ENCODE measurements around the gene CACNB2.

Gene CACNB2

GRCh38 chr10:18223898-18224297 lies 83.7 kb downstream of the CACNB2 start:
- H3K9me3 Mint-ChIP-seq = no peaks in the 10 kb centered on the region
- H3K27ac Mint-ChIP-seq = no peak overlapping the region
- H3K4me1 Mint-ChIP-seq = no peaks in the 10 kb centered on the region
- no peak for ATAC-seq
- H3K27me3 Mint-ChIP-seq = no peaks in the 10 kb centered on the region
- no peak overlapping the region for H3K4me3 Mint-ChIP-seq
- H3K36me3 Mint-ChIP-seq = no peaks in the 10 kb centered on the region

DNA sequence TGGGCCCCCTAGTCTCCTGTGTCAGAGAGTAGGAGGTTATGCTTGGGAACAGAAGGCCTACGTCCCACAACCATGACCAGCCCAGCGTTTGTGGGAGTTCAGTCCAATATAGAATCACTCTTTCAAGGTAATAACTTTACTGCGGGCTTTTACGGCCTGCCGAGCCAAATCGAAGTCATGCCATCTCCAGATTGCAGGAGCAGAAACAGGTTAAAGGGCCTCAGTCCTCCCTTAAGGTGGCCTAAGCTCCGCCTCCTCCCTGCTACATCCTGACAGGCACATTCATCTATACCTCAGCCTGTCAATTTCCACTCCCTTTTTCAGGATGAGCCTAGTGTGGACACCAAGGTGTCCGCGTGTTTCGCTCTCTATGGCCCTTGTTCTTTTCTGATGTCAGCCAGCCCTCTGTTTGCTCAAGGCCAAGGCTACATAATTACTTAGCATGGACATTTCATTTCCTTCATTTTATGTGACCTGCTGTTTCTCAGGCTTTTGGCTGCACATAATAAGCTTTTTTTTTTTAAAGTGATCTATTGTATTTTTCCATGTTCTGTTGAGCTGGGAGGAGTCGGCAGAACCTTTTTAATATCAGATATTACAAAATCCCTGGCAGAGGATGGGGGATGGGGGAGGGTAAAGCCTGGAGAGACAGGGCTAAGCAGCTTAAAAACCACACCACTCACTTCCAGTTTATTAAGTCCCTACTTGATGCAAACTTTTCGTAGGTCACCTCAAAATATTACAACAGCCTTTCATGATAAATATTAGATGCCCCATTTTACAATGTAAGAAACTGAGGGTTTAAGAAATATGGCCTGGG lies 84.6 kb downstream of the CACNB2 start:
- Mint-ChIP-seq H3K9me3 (no peaks in the 10 kb centered on the region), H3K27ac (no peak overlapping the region), H3K4me1 (no peaks in the 10 kb centered on the region), H3K36me3 (no peaks in the 10 kb centered on the region), H3K27me3 (no peaks in the 10 kb centered on the region), H3K4me3 (no peak overlapping the region)
- ATAC-seq = no peak

GRCh38 chr10:18226336-18226735 lies 86.1 kb downstream of the CACNB2 start:
- no peaks in the 10 kb centered on the region for H3K9me3 Mint-ChIP-seq

GRCh38 chr10:18229826-18230225 lies 89.6 kb downstream of the CACNB2 start:
- H3K27me3 Mint-ChIP-seq = no peaks in the 10 kb centered on the region
- no peak overlapping the region for H3K4me3 Mint-ChIP-seq
- no peaks in the 10 kb centered on the region for H3K36me3 Mint-ChIP-seq
- H3K27ac Mint-ChIP-seq = no peak overlapping the region
- no peak for ATAC-seq
- no peaks in the 10 kb centered on the region for H3K4me1 Mint-ChIP-seq
- no peaks in the 10 kb centered on the region for H3K9me3 Mint-ChIP-seq

More at GRCh38 chr10:18226336-18226735, 86.1 kb downstream of the CACNB2 start:
- ATAC-seq = no peak
- Mint-ChIP-seq H3K36me3 (no peaks in the 10 kb centered on the region), H3K27ac (no peak overlapping the region), H3K27me3 (no peaks in the 10 kb centered on the region), H3K4me3 (no peak overlapping the region), H3K4me1 (no peaks in the 10 kb centered on the region)

DNA sequence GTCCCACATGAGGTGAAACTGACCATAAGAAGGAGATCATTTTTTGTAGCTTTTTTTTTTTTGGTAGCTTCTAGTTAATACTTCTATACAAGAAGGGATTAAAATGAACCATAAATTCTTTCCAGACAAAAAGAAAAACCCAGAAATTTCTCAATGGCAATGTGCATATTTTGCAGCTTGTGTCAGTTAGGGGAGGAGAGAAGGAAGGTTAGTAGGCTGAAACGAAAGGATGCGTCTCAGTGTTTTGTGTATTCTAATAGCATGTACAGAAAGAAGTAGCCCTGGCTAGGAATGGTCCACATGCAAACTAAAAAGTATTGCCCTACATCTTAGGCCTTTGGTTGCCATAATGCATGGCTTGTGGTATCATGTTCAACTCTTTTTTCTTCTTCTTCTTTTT lies 90.6 kb downstream of the CACNB2 start:
- H3K27me3 Mint-ChIP-seq = no peaks in the 10 kb centered on the region
- H3K4me3 Mint-ChIP-seq = no peak overlapping the region
- no peaks in the 10 kb centered on the region for H3K4me1 Mint-ChIP-seq
- no peak for ATAC-seq
- no peaks in the 10 kb centered on the region for H3K36me3 Mint-ChIP-seq
- no peak overlapping the region for H3K27ac Mint-ChIP-seq
- no peaks in the 10 kb centered on the region for H3K9me3 Mint-ChIP-seq

DNA sequence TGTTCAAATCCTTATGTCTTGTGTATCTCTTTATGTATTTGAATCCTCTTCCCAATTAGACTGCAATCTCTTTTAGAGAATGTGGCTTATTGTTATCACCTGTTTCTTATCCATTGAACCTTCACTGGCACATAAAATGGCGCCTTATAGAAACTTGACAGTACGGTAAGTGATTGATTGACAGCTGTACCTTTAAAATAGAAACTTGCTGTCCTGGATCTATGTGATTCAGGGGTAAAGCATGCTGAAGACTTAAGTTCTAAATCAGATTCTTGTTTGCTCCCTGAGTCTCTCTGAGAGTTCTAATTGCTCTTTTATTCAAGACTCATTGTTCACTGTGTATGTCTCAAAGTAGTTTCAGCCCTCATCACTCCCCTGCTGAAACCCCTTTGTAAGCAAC lies 91.3 kb downstream of the CACNB2 start:
- Mint-ChIP-seq H3K4me1 (no peaks in the 10 kb centered on the region), H3K27ac (no peak overlapping the region), H3K9me3 (no peaks in the 10 kb centered on the region), H3K4me3 (no peak overlapping the region), H3K27me3 (no peaks in the 10 kb centered on the region), H3K36me3 (no peaks in the 10 kb centered on the region)
- ATAC-seq = no peak

DNA sequence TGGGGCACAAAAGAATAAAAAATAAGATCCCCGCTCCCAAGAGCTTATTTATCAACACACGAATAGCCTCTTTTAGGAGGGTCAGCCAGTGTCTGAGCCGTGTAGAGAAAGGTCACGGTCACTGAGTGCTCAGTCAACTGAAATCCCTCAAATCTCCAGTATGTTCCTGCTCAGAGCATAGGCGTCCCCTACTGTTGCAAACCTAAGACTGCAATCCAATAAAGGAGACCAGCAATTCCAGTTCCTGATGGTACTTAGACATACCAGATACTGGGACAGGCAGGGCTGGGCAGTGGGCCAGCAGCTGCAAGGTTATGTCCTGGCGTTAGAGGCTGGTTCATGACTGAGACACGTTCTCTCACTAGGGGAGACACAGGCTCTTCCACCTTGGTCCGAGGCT lies 93.6 kb downstream of the CACNB2 start:
- Mint-ChIP-seq H3K4me3 (no peak overlapping the region), H3K27ac (no peak overlapping the region), H3K4me1 (no peaks in the 10 kb centered on the region), H3K27me3 (no peaks in the 10 kb centered on the region), H3K36me3 (no peaks in the 10 kb centered on the region), H3K9me3 (no peaks in the 10 kb centered on the region)
- ATAC-seq = no peak

DNA sequence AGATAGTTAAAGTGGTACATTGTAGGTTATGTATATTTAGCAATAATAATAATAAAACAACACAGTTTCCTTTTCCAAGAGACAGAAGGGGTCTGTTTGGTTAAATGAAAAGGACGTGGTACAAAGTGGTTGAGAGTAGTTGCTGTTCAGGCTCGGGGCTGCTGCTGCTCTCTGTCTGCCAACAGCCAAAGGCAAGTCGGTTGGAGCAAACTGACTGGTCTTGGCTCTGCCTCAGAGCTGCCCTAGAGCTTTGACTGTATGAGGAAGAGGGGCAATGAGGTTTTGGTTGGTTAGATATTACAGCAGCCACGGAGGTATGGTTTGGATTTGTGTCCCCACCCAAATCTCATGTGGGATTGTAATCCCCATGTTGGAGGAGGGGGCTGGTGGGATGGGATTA lies 95.3 kb downstream of the CACNB2 start:
- H3K4me3 Mint-ChIP-seq = no peak overlapping the region
- no peaks in the 10 kb centered on the region for H3K27me3 Mint-ChIP-seq
- no peaks in the 10 kb centered on the region for H3K36me3 Mint-ChIP-seq
- H3K27ac Mint-ChIP-seq = no peak overlapping the region
- no peak for ATAC-seq
- H3K4me1 Mint-ChIP-seq = no peaks in the 10 kb centered on the region
- no peaks in the 10 kb centered on the region for H3K9me3 Mint-ChIP-seq

DNA sequence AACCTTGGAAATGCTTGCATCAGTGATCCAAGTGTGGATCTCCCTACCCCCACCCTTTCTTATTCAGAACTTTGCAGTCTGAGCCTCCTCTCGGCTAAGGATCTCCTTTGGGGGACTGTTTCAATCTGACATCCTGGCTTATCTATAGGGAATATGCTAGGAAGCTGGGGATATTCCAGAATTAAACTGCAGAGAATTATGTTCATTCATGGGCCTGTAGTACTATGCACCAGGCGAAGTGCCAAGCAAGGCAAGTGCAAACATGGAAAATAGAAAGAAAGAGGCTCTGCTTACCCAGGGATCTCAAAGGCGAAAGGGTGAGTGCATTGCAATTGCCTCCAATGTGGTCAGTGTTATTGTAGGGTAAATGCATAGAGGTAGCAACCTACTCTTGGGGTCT lies 96.5 kb downstream of the CACNB2 start:
- Mint-ChIP-seq H3K4me1 (no peaks in the 10 kb centered on the region), H3K36me3 (no peaks in the 10 kb centered on the region), H3K27ac (no peak overlapping the region), H3K4me3 (no peak overlapping the region), H3K27me3 (no peaks in the 10 kb centered on the region), H3K9me3 (no peaks in the 10 kb centered on the region)
- no peak for ATAC-seq

DNA sequence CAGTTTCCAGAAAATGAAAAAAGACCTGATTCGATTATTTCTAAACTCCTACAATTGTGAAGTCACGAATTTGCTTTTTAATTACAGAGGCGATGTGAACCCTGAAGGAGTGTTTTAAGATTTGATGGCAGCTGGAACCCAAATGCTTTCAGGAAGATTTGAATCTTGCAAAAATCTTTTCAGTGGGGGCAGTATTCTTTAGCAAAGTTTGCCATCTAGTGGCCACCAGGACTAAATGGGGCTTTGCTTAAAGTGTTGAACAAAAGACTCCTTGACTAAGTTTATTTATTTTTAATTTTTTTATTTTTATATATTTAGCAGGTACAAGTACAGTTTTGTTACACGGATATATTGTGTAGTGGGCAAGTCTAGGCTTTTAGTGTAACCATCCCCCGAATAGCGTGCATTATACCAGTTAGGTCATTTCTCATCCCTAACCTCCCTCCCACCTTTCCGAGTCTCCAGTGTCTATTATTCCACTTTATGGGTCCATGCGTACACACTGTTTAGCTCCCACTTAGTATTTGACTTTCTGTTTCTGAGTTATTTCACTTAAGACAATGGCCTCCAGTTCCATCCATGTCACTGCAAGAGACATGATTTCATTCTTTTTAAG lies 98.8 kb downstream of the CACNB2 start:
- H3K4me3 Mint-ChIP-seq = no peak overlapping the region
- no peaks in the 10 kb centered on the region for H3K9me3 Mint-ChIP-seq
- H3K36me3 Mint-ChIP-seq = no peaks in the 10 kb centered on the region
- H3K27ac Mint-ChIP-seq = no peak overlapping the region
- H3K4me1 Mint-ChIP-seq = no peaks in the 10 kb centered on the region
- no peaks in the 10 kb centered on the region for H3K27me3 Mint-ChIP-seq
- ATAC-seq = no peak

DNA sequence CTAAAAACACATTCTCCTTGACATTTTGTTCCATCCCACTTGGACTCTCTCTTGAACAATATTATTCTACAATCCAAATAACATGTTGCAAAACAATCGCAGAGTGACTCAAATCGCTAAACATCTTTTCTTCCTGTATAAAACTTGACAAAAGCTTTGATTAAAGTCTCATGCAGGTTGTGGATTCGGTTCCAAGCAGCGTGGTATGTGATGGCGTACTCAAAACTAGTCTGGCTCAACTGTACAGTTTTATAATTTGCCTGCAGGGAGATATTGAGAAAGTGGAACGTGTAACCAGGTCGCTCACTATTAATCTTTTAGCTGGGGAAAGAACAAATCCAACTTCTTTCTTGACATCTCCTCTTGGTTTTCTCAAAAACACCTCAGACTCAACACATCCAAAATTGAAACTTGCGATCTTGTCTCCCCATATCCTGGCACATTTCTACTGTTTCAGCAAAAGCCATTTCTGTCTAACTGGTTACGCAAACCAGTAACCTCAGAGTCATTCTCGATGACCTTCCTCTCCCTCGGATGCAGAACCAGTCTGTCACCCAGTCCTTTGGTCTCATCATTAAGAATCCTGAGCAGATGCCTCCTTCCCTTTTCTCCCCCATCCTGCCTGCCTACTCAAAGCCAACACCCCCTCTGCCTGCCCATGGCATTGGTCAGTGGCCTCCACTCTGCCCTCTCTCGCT lies 100.1 kb downstream of the CACNB2 start:
- Mint-ChIP-seq H3K4me3 (no peak overlapping the region), H3K9me3 (no peaks in the 10 kb centered on the region), H3K4me1 (no peaks in the 10 kb centered on the region), H3K27ac (no peak overlapping the region), H3K27me3 (no peaks in the 10 kb centered on the region), H3K36me3 (no peaks in the 10 kb centered on the region)
- ATAC-seq = no peak

- Mint-ChIP-seq H3K27ac (no peak overlapping the region), H3K4me1 (no peaks in the 10 kb centered on the region), H3K27me3 (no peaks in the 10 kb centered on the region), H3K9me3 (peaks cover 3% of the 10 kb centered on the region), H3K4me3 (no peak overlapping the region), H3K36me3 (no peaks in the 10 kb centered on the region)
- no peak for ATAC-seq
Observed at GRCh38 chr10:18246967-18247366, 106.7 kb downstream of the CACNB2 start.

- no peak overlapping the region for H3K27ac Mint-ChIP-seq
- no peak overlapping the region for H3K4me3 Mint-ChIP-seq
- H3K36me3 Mint-ChIP-seq = no peaks in the 10 kb centered on the region
- no peaks in the 10 kb centered on the region for H3K27me3 Mint-ChIP-seq
- H3K9me3 Mint-ChIP-seq = peaks cover 1% of the 10 kb centered on the region
- no peak for ATAC-seq
- H3K4me1 Mint-ChIP-seq = no peaks in the 10 kb centered on the region
Observed at GRCh38 chr10:18252086-18252485, 111.9 kb downstream of the CACNB2 start.

GRCh38 chr10:18254086-18254485 lies 113.9 kb downstream of the CACNB2 start:
- no peaks in the 10 kb centered on the region for H3K4me1 Mint-ChIP-seq
- H3K36me3 Mint-ChIP-seq = no peaks in the 10 kb centered on the region
- ATAC-seq = no peak
- no peaks in the 10 kb centered on the region for H3K9me3 Mint-ChIP-seq
- no peaks in the 10 kb centered on the region for H3K27me3 Mint-ChIP-seq
- H3K4me3 Mint-ChIP-seq = no peak overlapping the region
- no peak overlapping the region for H3K27ac Mint-ChIP-seq

DNA sequence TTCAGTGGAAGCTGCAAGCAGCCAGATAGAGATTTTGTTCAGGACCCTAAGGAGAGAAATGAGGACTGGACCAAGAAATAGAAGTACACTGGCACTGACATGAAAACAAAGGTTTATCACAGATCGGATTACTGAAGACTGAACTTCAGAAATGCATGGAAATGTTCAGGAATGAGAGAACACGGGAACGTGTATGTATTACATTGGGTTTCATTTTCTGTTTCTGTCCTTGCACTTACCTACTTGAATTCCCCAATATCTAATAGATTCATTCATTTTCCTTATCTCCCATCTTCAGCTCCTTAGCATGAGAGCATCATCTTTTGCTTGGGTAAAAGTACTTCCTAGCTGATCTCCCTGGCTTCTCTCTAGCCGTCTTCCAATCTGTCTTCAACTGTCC lies 114.5 kb downstream of the CACNB2 start:
- Mint-ChIP-seq H3K27ac (no peak overlapping the region), H3K4me1 (no peaks in the 10 kb centered on the region), H3K27me3 (no peaks in the 10 kb centered on the region), H3K36me3 (no peaks in the 10 kb centered on the region), H3K4me3 (no peak overlapping the region), H3K9me3 (no peaks in the 10 kb centered on the region)
- ATAC-seq = no peak
